ENCODE results near the gene RPL10. TPM values are rescaled to one million over a fixed set of nuclear protein-coding genes. Genes with fewer than 3 reads are reported as not detected.

Gene RPL10
- polyA plus RNA-seq, 1 experiment: 3,912 TPM

DNA sequence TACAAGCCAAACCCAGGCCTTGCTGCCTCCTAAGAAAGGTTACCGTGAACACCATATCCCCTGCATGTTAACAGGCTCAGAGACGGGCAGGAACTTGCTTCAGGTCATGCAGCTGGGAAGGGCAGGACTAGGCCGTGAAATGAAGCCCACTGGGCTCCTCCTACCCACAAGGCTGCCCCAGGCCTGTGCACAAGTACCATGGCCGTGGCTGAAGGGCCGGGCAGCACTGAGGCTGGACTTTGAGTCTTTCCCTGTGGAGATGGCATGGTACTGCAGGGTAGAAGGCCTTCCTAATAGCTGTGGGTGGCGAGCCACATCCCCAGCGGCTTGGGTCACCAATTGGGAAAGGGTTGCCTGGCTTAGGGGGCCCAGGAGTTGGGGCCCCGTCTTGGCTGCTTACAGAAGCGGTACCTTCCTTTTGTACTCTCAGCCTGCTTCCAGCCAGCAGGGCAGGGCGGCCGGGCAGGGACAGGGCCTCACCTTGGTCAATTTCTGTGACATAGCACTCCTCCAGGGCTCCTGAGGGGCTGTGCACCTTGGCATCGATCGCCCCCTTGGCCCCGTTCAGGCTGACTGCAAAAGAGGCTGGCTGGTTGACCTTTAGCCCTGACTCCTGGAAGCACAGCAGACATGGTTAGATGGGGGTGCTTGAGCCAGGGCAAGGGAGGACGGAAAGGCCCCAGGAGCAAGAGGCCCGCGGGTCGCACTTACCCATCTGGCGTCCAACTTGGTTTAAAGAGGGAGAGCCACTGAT, 47.6 kb upstream of the RPL10 start:
- TF ChIP-seq, protein P1, sequence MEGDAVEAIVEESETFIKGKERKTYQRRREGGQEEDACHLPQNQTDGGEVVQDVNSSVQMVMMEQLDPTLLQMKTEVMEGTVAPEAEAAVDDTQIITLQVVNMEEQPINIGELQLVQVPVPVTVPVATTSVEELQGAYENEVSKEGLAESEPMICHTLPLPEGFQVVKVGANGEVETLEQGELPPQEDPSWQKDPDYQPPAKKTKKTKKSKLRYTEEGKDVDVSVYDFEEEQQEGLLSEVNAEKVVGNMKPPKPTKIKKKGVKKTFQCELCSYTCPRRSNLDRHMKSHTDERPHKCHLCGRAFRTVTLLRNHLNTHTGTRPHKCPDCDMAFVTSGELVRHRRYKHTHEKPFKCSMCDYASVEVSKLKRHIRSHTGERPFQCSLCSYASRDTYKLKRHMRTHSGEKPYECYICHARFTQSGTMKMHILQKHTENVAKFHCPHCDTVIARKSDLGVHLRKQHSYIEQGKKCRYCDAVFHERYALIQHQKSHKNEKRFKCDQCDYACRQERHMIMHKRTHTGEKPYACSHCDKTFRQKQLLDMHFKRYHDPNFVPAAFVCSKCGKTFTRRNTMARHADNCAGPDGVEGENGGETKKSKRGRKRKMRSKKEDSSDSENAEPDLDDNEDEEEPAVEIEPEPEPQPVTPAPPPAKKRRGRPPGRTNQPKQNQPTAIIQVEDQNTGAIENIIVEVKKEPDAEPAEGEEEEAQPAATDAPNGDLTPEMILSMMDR (IDR thresholded peaks at IDR 0.05; ENCODE audit: low read depth, low read length): no peak
- DNase-seq (ENCODE audit: low read depth, low spot score): no peak
- no peak overlapping the region for H3K4me3 ChIP-seq (ENCODE audit: low read depth, low read length)
- H3K27ac ChIP-seq (ENCODE audit: low read depth, low read length): no peak overlapping the region
- H3K9me3 ChIP-seq (ENCODE audit: control insufficient read depth, insufficient read depth, low read length): no peaks in the 10 kb centered on the region
- ChIA-PET POLR2A (no interaction called here), CTCF (no interaction called here)
- H3K27me3 ChIP-seq (ENCODE audit: control insufficient read depth, insufficient read depth, low read length): no peaks in the 10 kb centered on the region

GRCh38 chrX:154351183-154352011, 46.8 kb upstream of the RPL10 start:
- ChIA-PET CTCF (no interaction called here), POLR2A (interaction anchor here (0.7 kb wide), 1 partner anchor 10 kb away, joined by 3 read pairs; no protein-coding TSS in a partner anchor)
- Histone ChIP-seq H3K27me3 (ENCODE audit: control insufficient read depth, insufficient read depth, low read length) (no peaks in the 10 kb centered on the region), H3K9me3 (ENCODE audit: control insufficient read depth, insufficient read depth, low read length) (no peaks in the 10 kb centered on the region), H3K27ac (ENCODE audit: low read depth, low read length) (peak overlapping the region; percentile 21), H3K4me3 (ENCODE audit: low read depth, low read length) (no peak overlapping the region)
- no peak for DNase-seq (ENCODE audit: low read depth, low spot score)
- TF ChIP-seq, protein P1 (IDR thresholded peaks at IDR 0.05; ENCODE audit: low read depth, low read length): no peak

DNA sequence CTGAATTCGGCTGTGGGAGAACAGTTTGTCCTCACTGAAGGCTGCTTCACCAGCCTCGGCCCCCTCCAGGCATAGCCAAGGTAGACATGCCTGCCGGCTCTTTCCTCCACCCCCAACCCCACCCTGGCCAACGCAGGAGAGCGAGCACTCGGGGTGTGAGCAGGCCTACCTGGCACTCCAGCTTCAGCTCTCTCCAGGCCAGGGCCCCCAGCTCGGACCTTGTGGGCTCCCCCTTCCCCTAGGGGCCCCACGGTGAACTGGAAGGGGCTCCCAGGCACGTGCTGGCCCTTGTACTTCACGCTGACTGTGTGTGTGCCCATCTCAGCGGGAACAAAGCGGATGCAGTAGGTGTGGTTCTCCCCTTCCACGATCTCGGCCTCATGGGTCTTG, 46.2 kb upstream of the RPL10 start:
- DNase-seq (ENCODE audit: low read depth, low spot score): no peak
- ChIA-PET CTCF (no interaction called here), POLR2A (interaction anchor here (0.7 kb wide), 1 partner anchor 10 kb away, joined by 3 read pairs; no protein-coding TSS in a partner anchor)
- H3K27me3 ChIP-seq (ENCODE audit: control insufficient read depth, insufficient read depth, low read length): no peaks in the 10 kb centered on the region
- peak overlapping the region; percentile 52 for H3K27ac ChIP-seq (ENCODE audit: low read depth, low read length)
- TF ChIP-seq, protein P1 (IDR thresholded peaks at IDR 0.05; ENCODE audit: low read depth, low read length): no peak
- H3K4me3 ChIP-seq (ENCODE audit: low read depth, low read length): no peak overlapping the region
- H3K9me3 ChIP-seq (ENCODE audit: control insufficient read depth, insufficient read depth, low read length): no peaks in the 10 kb centered on the region

DNA sequence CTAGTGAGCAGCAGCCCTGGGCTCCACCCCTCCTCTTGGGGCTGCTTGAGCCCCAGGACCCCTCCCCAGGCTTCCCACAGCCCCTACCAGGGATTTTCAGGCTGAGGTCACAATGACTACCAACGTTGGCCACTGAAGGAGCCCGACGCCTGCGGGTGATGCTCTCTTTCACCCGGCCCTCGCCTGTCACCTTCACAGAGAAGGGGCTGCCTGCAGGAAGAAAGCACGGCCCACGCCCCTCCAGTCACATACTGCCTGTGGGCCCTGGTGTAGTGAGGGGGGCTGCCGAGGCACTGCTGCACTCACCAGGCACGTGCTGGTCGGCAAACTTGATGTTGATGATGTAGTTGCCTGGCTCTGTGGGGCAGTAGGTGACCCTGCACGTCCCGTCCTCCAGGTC, 45.7 kb upstream of the RPL10 start:
- CTCF ChIA-PET: no interaction called here
- no peak for DNase-seq (ENCODE audit: low read depth, low spot score)
- Histone ChIP-seq H3K27ac (ENCODE audit: low read depth, low read length) (peak overlapping the region; percentile 31), H3K4me3 (ENCODE audit: low read depth, low read length) (no peak overlapping the region), H3K27me3 (ENCODE audit: control insufficient read depth, insufficient read depth, low read length) (no peaks in the 10 kb centered on the region), H3K9me3 (ENCODE audit: control insufficient read depth, insufficient read depth, low read length) (no peaks in the 10 kb centered on the region)
- TF ChIP-seq, protein P1 (IDR thresholded peaks at IDR 0.05; ENCODE audit: low read depth, low read length): no peak
- POLR2A ChIA-PET: no interaction called here

All from AG04450 (cell line).